ENCODE results near the gene ELP2. TPM values are rescaled to one million over a fixed set of nuclear protein-coding genes. Genes with fewer than 3 reads are reported as not detected.

Gene ELP2
- total RNA-seq, 1 donor from 2014 or later = 72.9 TPM

- Histone ChIP-seq H3K27me3 (ENCODE audit: control insufficient read depth, insufficient read depth, low read length) (no peaks in the 10 kb centered on the region), H3K36me3 (ENCODE audit: control insufficient read depth, insufficient read depth, low read length) (peaks cover 5% of the 10 kb centered on the region), H3K4me3 (ENCODE audit: low read depth, low read length) (no peak overlapping the region)
- DNase-seq (ENCODE audit: low read depth) (no peak), FAIRE-seq (no peak)
- TF ChIP-seq, protein P1, sequence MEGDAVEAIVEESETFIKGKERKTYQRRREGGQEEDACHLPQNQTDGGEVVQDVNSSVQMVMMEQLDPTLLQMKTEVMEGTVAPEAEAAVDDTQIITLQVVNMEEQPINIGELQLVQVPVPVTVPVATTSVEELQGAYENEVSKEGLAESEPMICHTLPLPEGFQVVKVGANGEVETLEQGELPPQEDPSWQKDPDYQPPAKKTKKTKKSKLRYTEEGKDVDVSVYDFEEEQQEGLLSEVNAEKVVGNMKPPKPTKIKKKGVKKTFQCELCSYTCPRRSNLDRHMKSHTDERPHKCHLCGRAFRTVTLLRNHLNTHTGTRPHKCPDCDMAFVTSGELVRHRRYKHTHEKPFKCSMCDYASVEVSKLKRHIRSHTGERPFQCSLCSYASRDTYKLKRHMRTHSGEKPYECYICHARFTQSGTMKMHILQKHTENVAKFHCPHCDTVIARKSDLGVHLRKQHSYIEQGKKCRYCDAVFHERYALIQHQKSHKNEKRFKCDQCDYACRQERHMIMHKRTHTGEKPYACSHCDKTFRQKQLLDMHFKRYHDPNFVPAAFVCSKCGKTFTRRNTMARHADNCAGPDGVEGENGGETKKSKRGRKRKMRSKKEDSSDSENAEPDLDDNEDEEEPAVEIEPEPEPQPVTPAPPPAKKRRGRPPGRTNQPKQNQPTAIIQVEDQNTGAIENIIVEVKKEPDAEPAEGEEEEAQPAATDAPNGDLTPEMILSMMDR (IDR thresholded peaks at IDR 0.05; ENCODE audit: insufficient read depth, low read length, severe bottlenecking) = no peak
Observed at GRCh38 chr18:36141576-36141975, 11.9 kb downstream of the ELP2 start.

DNA sequence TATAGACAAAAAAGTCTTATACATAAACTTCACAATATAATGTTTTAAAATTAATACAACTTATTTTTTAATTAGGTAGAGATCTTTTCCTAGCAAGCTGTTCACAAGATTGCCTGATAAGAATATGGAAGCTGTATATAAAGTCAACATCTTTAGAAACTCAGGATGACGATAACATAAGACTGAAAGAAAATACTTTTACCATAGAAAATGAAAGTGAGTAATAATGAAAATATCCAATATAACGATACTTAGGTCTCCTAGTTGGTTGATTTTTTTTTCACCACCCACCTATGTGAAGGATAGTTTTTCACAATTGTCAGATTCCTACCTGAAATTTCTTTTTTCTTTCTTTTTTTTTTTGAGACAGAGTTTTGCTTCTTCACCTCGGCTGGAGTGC, 13.1 kb downstream of the ELP2 start:
- peaks cover 7% of the 10 kb centered on the region for H3K36me3 ChIP-seq (ENCODE audit: control insufficient read depth, insufficient read depth, low read length)

GRCh38 chr18:36143391-36143790, 13.7 kb downstream of the ELP2 start:
- Histone ChIP-seq H3K4me3 (ENCODE audit: low read depth, low read length) (no peak overlapping the region), H3K27me3 (ENCODE audit: control insufficient read depth, insufficient read depth, low read length) (no peaks in the 10 kb centered on the region), H3K36me3 (ENCODE audit: control insufficient read depth, insufficient read depth, low read length) (peaks cover 8% of the 10 kb centered on the region)
- TF ChIP-seq, protein P1 (IDR thresholded peaks at IDR 0.05; ENCODE audit: insufficient read depth, low read length, severe bottlenecking) = no peak
- DNase-seq (ENCODE audit: low read depth) (no peak), FAIRE-seq (no peak)

More for the DNA sequence above, 13.1 kb downstream of the ELP2 start:
- FAIRE-seq = no peak
- no peak for DNase-seq (ENCODE audit: low read depth)
- TF ChIP-seq, protein P1 (IDR thresholded peaks at IDR 0.05; ENCODE audit: insufficient read depth, low read length, severe bottlenecking) = no peak
- Histone ChIP-seq H3K4me3 (ENCODE audit: low read depth, low read length) (no peak overlapping the region), H3K27me3 (ENCODE audit: control insufficient read depth, insufficient read depth, low read length) (no peaks in the 10 kb centered on the region)

GRCh38 chr18:36149514-36150289, 20.0 kb downstream of the ELP2 start:
- TF ChIP-seq, protein P1 (IDR thresholded peaks at IDR 0.05; ENCODE audit: insufficient read depth, low read length, severe bottlenecking) = no peak
- DNase-seq (ENCODE audit: low read depth) (no peak), FAIRE-seq (no peak)
- Histone ChIP-seq H3K4me3 (ENCODE audit: low read depth, low read length) (no peak overlapping the region), H3K36me3 (ENCODE audit: control insufficient read depth, insufficient read depth, low read length) (peaks cover 18% of the 10 kb centered on the region), H3K27me3 (ENCODE audit: control insufficient read depth, insufficient read depth, low read length) (no peaks in the 10 kb centered on the region)

- TF ChIP-seq, protein P1 (IDR thresholded peaks at IDR 0.05; ENCODE audit: insufficient read depth, low read length, severe bottlenecking) = no peak
- Histone ChIP-seq H3K4me3 (ENCODE audit: low read depth, low read length) (no peak overlapping the region), H3K36me3 (ENCODE audit: control insufficient read depth, insufficient read depth, low read length) (peaks cover 18% of the 10 kb centered on the region), H3K27me3 (ENCODE audit: control insufficient read depth, insufficient read depth, low read length) (no peaks in the 10 kb centered on the region)
- DNase-seq (ENCODE audit: low read depth) (no peak), FAIRE-seq (no peak)
Observed at GRCh38 chr18:36152781-36153180, 23.1 kb downstream of the ELP2 start.

- Histone ChIP-seq H3K27me3 (ENCODE audit: control insufficient read depth, insufficient read depth, low read length) (no peaks in the 10 kb centered on the region), H3K4me3 (ENCODE audit: low read depth, low read length) (no peak overlapping the region), H3K36me3 (ENCODE audit: control insufficient read depth, insufficient read depth, low read length) (peaks cover 18% of the 10 kb centered on the region)
- FAIRE-seq (no peak), DNase-seq (ENCODE audit: low read depth) (no peak)
- TF ChIP-seq, protein P1 (IDR thresholded peaks at IDR 0.05; ENCODE audit: insufficient read depth, low read length, severe bottlenecking) = no peak
Observed at GRCh38 chr18:36153203-36153602, 23.5 kb downstream of the ELP2 start.

All from bronchial epithelial cell (primary cell).